Medulla oblongata (tissue), 1 donor: Measurements from ENCODE around the gene SLC39A11.
"Not testable (repeated sequence)": the region's sequence is repeated elsewhere in the genome, so short reads cannot be mapped to it uniquely, and the experiment has no call there.

Experiments used
- DNase-seq: peaks from one replicate; pipeline ENCODE4 v3.0.0-alpha.2; 2015; ENCODE audit errors: extremely low spot score

SLC39A11 gene

GRCh38 chr17:72916991-72917390, 175.5 kb downstream of the SLC39A11 start:
- no peak for DNase-seq

DNA sequence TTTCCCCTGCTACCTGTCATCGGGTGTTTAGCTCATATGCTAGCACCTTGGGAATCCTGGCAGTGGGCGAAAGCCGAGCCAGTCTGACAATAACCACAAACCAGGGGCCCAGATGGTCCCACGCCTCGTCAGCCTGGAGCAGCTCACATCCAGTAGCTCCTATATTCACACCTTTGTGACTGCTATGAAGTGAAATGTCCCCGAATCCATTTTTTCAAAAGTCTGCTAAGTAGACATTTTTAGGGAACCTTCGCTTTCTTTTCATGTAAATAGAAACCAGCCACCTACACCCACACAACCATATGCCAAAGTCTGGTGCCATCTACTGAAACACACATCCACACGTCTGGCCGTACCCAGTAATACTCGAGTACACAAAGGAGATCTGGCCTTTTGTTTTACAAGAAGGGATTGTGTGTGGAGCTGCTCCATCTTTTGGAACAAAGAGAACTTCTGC, 176.8 kb downstream of the SLC39A11 start:
- DNase-seq, result peak; percentile 40

GRCh38 chr17:72913142-72913682, 179.3 kb downstream of the SLC39A11 start:
- no peak for DNase-seq

GRCh38 chr17:72906306-72906705, 186.2 kb downstream of the SLC39A11 start:
- DNase-seq, result no peak

GRCh38 chr17:72903522-72903921, 189.0 kb downstream of the SLC39A11 start:
- no peak for DNase-seq

DNA sequence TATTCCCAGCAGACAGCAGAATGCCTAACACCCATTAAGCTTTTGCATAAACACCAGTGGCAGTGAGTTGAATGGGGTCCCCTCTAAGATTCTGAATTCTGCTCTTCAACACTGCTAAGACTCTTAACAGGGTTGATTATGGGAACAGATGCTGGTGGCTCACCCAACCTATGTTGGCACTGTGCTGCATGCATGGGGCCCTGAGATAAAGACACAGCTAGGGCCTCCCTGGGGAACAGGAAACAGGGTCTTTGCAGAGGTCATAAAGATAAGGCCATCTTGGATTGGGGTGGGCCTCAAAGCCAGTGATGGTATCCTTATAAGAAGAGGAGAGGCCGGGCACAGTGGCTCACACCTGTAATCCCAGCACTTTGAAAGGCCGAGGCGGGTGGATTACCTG, 190.8 kb downstream of the SLC39A11 start:
- DNase-seq, result no peak

GRCh38 chr17:72901083-72901482, 191.4 kb downstream of the SLC39A11 start:
- no peak for DNase-seq

- no peak for DNase-seq
These were observed 191.9 kb downstream of the SLC39A11 start for GRCh38 chr17:72900654-72900971.

GRCh38 chr17:72898725-72899124, 193.8 kb downstream of the SLC39A11 start:
- DNase-seq, result no peak

DNA sequence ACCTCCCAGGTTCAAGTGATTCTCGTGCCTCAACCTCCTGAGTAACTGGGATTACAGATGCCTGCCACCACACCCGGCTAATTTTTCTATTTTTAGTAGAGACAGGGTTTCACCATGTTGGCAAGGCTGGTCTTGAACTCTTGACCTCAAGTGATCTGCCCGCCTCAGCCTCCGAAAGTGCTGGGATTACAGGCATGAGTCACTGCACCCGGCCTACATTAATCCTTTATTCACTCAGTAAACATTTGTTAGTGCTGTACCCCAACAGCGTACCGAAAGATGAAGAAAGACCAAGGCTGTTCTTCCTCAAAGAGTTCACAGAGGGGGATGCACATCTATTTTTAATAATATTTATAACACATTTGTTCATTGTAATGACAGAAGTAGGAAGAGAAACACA, 196.2 kb downstream of the SLC39A11 start:
- not testable (repeated sequence) for DNase-seq

- no peak for DNase-seq
These were observed 200.9 kb downstream of the SLC39A11 start for GRCh38 chr17:72891627-72892026.

GRCh38 chr17:72890711-72891110, 201.8 kb downstream of the SLC39A11 start:
- DNase-seq, result no peak

DNA sequence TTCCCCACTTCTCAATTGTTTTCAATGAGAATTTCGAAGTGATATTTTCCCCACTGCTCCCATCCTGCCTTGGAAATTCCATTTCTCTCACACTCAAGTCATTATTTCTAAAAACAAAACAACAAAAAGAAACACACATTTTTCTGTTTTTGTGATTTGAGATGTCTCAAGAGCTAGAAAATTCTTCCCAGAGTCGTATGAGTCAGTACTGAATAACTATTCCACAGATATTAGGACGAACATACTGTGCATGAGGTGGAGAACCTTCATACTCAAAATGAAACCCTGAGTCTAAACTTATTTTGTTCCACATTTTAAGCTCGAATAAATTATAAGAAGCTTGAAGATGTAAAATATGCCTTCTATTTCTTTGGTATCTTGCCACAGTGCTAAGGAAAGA, 204.6 kb downstream of the SLC39A11 start:
- DNase-seq, result no peak

- no peak for DNase-seq
These were observed 205.2 kb downstream of the SLC39A11 start for GRCh38 chr17:72887322-72887721.

GRCh38 chr17:72886622-72887021, 205.9 kb downstream of the SLC39A11 start:
- no peak for DNase-seq

DNA sequence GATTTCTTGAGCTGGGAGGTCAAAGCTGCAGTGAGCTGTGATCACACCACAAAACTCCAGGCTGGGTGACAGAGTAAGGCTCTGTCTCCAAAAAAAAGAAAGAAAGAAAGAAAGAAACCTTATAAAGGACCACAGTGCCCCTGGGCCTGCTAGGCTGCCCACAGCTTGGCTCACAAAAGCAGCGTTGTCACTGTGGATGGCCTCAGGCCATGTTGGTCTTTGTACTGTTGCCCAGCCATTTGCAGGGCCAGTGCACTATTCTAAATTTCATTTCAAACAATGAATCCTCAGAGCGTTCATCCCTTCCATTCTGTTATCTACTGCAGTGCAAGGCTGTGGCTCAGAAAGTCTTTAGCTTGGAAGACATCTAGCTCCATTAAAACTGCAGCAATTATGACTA, 208.4 kb downstream of the SLC39A11 start:
- DNase-seq, result peak; percentile 94

DNA sequence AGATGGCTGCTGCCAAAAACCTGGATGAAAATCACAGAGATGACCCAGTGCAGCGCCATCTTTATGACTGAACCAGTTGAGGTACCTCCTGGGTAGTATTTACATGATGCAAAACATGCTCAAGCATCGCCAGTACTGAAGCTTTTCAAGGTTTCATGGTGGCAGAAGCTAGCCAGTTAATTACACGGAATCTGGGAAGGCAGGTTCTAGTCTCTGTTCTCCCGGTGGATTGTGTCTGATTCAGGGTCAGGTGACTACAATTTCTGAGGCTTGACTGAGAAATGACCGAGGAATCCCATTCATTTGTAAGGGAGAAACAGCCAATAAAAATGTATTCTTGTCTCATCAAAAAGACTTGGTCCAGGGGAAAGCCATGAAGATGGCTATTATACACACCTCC, 209.1 kb downstream of the SLC39A11 start:
- no peak for DNase-seq

GRCh38 chr17:72882426-72882825, 210.1 kb downstream of the SLC39A11 start:
- DNase-seq, result no peak

DNA sequence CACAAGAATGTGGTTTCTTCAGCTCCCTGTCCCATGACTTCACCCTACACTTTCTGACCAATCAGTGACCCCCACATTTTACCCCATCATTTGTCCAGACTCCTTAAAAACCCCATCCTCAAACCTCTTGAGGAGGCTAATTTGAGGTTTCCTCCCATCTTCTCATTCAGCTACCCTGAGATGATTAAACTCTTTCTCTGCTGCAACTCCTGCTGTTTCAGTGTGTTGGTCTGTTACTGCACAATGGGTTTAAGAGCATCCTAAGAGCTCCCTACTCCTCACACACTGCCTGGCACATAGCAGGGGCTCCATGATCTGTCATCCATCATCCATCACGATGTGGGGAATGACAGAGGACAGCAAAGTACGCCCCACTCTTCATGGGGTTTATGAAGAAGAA, 212.6 kb downstream of the SLC39A11 start:
- no peak for DNase-seq

DNA sequence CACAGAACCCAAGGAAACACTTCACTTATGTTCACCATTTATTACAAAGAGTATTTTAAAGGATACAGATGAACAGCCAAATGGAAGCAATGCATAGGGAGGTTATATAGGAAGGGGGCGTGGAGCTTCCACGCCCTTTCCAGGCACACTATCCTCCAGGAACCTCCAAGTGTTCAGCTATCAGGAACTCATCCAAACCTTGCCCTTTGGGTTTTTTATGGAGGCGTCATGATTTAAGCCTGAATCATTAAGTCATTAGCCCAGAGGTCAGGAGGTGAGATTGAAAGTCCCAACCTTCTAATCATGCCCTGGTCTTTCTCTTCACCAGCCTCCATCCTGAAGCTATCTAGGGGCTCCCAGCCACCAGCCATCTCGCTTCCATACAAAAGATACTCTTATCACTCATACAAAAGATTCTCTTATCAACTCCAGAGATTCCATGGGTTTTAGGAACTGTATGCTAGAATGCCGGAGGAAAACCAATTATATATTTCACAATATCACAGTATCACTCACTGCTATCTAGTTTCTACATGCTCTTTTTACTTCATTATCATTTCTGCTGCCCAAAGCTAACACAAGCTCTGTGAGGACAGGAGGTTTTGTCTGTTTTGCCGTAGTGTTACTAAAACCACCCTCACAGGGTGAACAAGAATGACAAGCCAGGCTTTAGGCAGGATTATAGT, 213.4 kb downstream of the SLC39A11 start:
- no peak for DNase-seq

- DNase-seq, result no peak
These were observed 215.1 kb downstream of the SLC39A11 start for GRCh38 chr17:72877348-72877747.

DNA sequence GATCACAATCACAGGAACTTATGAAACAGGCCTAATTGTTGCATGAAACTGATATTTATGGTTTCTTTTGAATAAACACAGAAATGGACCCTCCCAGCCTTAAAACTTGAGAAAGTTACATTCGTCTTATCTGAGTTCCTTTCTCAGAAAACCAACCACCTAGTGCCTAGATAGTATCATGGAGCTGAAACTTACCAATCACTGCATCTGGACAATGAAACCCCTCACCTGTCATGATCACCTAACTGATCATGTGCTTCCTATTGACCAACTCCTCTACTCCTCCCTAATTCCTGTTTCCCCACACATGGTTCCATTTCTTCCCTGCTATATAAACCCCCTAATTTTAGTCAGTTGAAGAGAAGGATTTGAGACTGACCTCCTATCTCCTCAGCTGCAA, 216.1 kb downstream of the SLC39A11 start:
- DNase-seq, result no peak

GRCh38 chr17:72875361-72875760, 217.1 kb downstream of the SLC39A11 start:
- no peak for DNase-seq

DNA sequence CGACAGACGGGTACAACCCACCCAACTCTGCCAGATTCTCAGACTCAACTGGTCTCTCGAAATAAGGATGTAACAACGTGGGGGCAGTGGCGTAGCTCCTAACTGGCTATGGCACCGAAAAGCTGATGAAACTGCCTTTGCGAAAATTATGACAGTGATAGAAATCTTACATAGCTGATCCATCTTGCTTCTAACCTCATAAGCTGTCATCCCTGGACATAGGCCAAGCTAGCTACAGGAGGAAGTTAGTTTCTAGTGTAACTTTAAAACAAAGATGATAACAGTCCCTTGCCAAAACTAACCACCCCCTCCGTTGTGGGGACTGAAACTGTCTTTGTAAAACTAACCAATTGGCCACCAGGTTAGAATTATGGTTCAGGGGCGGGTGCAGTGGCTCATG, 220.1 kb downstream of the SLC39A11 start:
- DNase-seq, result no peak
